Medulla oblongata (tissue), 1 donor: ENCODE data around the gene KLHL40.
"Not testable (repeated sequence)": the region's sequence is repeated elsewhere in the genome, so short reads cannot be mapped to it uniquely, and the experiment has no call there.

ENCODE experiments used
- DNase-seq: peaks from one replicate; pipeline ENCODE4 v3.0.0-alpha.2; 2015; ENCODE audit errors: extremely low spot score

The KLHL40 gene

DNA sequence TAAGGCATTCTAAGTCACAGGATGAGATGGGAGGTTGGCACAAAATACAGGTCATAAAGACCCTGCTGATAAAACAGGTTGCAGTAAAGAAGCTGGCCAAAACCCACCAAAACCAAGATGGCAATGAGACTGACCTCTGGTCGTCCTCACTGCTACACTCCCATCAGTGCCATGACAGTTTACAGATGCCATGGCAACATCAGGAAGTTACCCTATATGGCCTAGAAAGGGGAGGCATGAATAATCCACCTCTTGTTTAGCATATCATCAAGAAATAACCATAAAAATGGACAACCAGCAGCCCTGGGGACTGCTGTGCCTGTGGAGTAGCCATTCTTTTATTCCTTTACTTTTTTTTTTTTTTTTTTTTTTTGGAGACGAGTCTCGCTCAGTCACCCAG lies 37.1 kb downstream of the KLHL40 start:
- DNase-seq: not testable (repeated sequence)

- DNase-seq: peak; percentile 13
Observed at GRCh38 chr3:42723219-42723618, 37.9 kb downstream of the KLHL40 start.

- DNase-seq: peak; percentile 88
Observed at GRCh38 chr3:42725454-42725853, 40.1 kb downstream of the KLHL40 start.

GRCh38 chr3:42728056-42728455 lies 42.7 kb downstream of the KLHL40 start:
- DNase-seq: peak; percentile 75

- DNase-seq: no peak
Observed at GRCh38 chr3:42728668-42729364, 43.5 kb downstream of the KLHL40 start.

GRCh38 chr3:42729404-42730145 lies 44.2 kb downstream of the KLHL40 start:
- DNase-seq: no peak

GRCh38 chr3:42730294-42730693 lies 45.0 kb downstream of the KLHL40 start:
- no peak for DNase-seq

GRCh38 chr3:42730706-42731420 lies 45.5 kb downstream of the KLHL40 start:
- DNase-seq: no peak

- DNase-seq: no peak
Observed at GRCh38 chr3:42731476-42732195, 46.3 kb downstream of the KLHL40 start.

- peak; percentile 96 for DNase-seq
Observed at GRCh38 chr3:42732196-42732828, 47.0 kb downstream of the KLHL40 start.

DNA sequence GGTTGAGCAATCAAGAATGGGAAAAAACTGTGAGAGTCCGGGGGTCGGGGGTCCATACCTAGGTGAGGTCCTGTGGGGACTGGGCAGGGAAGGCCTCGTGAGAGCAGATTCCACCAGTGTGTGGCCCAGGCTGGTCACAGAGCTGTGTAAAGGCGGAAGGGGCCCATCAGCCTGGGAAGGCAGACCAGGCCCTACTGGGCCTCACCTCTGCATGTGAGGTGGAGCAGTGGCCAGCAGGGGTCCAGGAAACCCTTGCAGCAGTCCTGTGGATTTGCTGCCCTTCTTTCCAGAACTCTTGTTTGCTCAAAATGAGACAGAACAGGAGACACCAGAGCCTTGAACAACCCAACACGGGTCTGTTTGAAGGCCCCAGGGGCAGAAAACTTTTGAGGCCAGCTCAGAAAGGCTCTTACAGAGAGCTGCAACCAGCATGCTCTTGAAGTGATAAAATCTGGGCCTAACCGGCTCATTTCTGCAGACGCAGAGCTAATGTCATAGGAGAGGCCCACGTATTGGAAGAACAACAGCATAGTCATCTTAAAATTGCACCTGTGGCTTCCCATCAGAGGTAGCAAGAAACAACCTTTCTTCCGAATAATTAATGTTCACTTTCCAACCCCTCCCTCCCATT lies 47.6 kb downstream of the KLHL40 start:
- DNase-seq: no peak

DNA sequence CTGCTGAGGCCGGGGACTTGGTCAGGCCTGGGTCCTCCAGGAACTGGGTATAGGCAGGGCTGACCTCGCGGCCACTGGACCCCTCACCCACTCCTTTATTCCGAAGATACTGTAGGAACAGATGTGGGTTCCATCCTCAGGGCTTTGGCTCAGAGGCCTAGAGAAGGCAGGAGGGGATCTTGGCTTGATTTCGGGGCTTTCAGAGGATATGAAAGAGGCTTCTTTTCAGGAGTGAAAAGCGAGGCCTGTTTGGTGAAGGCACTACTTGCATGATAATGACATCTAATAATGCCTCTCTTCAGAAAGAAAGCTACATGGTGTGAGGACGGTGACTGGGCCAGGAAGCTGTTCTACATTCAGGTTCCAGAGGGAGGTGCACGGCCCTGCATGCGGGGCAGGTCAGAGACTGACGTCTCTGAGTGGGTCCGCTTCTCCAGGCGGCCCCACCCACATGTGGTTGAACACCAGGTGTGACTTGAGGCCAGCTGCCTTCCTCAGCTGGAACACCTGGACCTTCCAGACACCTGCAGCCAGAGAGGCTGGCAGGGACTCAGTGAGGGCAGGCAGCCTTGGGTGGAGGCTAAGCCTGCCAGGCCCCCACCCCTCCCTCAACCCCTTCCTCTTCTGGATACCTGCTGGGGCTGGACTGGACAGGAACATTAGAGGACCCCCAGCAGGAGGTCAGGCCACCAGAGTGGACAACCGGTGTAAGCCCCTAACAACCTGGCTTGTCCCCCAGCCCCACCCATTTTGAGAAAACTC lies 48.3 kb downstream of the KLHL40 start:
- DNase-seq: peak; percentile 96

DNA sequence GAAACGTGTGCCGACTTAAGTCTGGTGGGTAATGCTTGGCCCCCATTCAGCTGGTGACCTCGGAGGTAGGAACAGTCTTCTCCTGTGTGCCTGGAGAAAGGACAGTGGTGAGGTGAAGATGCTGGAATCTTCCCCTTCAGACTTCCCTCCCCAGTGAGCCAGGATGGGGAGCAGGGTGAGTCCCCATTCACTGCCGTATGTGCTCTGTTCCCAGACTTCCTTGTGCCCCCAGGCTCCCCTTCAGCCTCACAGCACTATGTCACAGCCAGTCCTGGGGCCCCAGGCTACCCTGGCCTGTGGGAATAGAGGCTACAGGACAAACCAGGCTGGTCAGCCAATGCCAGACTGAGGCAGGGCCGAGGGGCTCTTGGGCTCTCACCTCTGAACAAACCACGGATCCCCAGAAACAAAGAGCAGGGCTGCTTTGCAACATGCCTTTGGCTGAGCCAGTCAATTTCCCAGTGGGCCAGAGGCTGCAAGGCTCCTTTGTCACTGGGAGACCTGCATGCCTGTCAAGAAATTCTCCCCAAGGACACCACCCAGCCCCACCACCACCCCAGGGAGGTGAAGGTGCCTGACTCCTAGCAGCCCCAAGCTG lies 49.0 kb downstream of the KLHL40 start:
- no peak for DNase-seq

DNA sequence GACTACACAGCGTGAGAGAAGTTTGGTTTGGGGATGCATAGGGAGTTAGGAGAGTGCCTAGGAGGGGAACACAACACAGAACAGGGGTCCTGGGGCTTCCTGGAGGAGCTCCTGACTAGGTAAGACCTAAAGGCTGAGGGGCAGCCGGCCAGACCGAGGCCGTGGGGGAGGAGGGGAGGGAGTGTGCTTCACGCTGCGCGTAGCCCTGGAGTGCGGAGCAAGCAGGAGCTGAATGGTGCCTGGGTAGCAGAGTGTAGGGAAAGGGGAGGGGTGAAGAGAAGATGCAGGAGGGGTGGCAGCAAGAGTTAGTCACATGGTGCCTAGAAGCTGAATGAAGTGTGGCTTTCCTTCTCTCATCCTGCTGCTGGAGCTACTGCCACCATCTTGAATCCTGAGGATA lies 49.7 kb downstream of the KLHL40 start:
- no peak for DNase-seq

DNA sequence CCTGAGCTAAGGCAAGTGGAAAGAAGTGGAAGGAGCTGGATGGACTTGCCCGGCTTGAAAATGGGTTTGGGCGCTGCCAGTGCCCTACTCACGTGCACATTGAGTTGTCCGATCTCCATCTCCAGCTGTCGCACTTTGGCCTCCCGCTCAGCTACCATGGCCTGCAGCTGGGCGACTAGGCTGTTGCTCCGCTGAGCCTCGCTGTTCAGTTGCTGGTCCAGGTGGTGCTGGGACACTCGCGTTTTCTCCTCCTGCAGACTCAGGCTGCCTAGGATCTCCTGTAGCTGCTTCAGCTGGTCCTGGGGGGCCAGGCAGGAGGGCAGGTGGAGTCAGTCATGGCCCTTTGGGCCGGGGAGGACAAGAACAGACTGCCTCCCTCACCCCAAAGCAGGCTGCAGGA lies 50.3 kb downstream of the KLHL40 start:
- DNase-seq: no peak

DNA sequence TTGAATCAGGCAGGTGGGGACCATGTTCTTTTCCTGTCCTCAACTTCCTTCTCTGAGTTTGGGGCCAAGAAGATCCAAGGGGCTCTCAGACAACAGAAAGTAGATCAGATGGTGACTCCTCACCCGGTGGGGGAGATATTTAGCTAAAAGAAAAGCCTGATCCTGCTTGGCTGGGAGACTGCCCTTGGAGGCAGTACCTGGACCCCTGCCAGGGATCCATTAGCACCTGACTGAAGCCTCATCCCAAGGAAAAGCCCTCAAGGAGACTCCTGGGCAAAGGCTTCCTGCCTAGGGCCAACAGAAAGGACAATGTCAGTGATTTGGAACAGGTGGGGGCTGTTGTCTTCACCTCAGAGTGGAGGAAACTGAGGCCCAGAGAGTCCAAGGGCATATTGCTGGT lies 50.7 kb downstream of the KLHL40 start:
- DNase-seq: no peak

DNA sequence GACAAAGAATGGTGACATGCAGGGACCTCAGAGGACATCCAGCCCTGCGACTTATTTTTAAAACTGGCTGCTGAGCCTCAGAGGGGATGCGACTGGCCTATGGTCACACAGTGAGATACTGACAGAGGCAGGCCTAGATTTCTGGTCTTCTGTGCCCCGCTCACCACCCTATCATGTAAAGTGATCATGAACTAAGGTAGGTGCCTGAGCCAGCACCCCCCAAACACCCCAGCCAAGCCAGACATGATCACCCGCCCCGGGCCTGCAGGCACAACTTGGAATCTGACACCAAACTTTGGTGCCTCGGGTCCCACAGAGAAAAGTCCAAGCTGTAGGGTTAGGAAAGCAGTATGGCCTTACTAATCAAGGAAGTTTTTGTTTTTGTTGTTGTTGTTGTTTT lies 51.2 kb downstream of the KLHL40 start:
- no peak for DNase-seq

GRCh38 chr3:42739401-42740158 lies 54.2 kb downstream of the KLHL40 start:
- DNase-seq: peak; percentile 93

- no peak for DNase-seq
Observed at GRCh38 chr3:42741796-42742195, 56.5 kb downstream of the KLHL40 start.
